HG03520 (cell line): Measurements from ENCODE around the gene TANGO2.

Experiments
- ATAC-seq: cut with Tn5 transposase; IDR thresholded peaks from one replicate; pipeline ENCODE4 v1.9.1; 2021; ENCODE audit warnings: mild to moderate bottlenecking, moderate library complexity; ENCODE audit not compliant: unreplicated experiment

TANGO2 gene, protein sequence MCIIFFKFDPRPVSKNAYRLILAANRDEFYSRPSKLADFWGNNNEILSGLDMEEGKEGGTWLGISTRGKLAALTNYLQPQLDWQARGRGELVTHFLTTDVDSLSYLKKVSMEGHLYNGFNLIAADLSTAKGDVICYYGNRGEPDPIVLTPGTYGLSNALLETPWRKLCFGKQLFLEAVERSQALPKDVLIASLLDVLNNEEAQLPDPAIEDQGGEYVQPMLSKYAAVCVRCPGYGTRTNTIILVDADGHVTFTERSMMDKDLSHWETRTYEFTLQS

GRCh38 chr22:20020533-20021195 is at the start of gene TANGO2:
TSS of gene TANGO2 (plus strand) at chr22:20021110. CDS start at chr22:20036799, 15,689 bp downstream.
- ATAC-seq: peak; percentile 69

DNA sequence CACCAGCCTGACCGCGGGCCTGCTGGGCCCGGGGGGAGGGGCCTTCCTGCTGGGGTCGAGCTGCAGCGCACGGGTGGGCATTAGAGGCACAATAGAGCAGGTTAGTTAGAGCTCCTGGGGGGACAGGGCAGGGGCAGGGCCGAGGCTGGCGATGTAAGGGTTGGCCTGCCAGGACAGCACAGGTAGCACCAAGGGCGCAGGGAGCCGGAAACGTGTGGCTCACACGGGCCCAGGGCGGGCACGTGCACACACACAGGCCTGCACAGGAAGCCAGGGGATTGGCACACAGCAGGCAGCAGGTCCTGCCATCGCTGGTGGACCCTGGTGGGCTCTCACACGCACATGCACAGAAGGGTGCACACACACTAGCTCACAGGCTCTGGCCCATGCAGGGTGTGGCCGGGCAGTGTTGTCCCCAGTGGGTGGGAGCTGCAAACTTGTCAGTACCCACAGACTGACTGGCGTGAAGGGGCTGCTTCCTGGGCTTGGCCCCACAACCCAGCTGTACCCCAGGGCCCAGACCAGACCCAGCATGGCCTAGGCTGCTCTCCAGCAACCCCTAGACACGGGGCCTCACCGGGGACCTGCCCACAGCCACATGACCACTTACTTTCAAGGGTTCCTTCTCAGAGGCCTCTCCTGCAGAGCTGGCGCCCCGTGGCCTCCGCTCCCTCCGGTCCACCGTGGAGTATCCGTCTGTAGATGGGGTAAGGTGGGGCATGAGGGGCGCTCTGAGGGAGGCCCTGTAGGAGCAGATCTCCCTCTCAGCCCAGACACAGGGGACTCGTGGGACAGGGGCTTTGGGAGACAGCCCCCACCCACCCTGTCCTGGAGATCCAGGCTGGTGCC is 49.4 kb upstream of the TANGO2 start:
- ATAC-seq: no peak

- ATAC-seq: no peak
Measured at GRCh38 chr22:19972251-19972650, 48.7 kb upstream of the TANGO2 start.

DNA sequence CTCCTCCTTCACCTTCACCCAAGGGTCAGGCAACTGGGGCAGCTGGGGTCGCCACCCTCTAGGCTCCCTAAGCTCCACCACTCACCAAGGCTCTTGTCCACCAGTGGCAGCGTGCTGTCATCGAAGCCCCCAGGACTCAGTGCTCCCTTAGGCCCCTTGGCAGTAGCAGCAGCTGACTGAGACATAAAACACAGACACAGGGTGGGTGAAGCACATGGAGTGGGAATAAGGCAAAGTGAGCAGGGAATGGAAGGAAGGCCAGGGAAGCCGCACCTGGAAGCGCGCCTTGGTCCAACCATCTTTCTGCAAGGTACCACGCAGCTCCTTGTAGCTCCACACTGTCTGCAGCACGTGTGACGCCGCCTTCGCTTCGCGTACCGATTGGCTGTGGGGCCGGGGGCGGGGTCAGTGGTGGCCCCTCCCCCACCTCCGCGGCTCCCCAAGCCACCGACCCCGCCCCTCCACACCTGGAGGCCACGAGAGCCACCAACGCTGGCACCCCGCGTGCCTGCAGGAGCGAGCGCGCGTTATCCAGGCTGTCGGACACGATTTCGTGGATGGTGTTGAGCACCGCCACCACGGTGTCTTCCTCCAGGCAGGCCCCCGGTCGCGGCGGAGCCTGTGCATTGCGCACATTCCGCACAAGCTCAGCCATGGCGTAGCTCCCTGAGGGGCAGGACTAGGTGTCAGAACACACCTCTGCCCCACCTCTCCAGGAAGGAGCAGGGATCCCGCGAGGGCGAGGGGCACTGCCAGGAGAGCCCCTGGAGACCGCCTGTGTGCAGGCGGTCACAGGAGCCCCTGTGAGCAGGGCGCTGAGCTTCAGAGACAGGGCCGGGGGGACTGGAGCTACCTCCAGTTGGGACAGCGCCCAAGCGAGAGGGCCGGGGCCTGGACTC is 48.0 kb upstream of the TANGO2 start:
- no peak for ATAC-seq

GRCh38 chr22:19973551-19974267 is 47.2 kb upstream of the TANGO2 start:
- no peak for ATAC-seq

- no peak for ATAC-seq
Measured at GRCh38 chr22:19974268-19974861, 46.5 kb upstream of the TANGO2 start.

- ATAC-seq: no peak
Measured at GRCh38 chr22:19974935-19975706, 45.8 kb upstream of the TANGO2 start.

DNA sequence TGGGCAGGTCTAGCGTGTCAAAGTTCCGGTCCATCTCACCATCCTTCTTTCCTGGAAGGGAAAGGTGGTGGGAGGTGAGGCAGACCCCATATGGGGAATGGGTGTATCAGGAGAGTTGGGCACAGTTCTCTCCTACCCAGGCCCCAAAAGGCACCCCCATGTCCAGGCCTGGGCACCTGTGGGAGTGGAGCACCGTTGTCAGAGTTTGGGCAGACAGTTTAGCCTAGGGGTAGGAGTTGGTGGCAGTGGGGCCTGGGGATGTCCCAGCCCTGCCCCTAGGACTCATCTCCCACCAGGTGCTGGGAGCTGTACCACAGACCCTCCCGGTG is 45.2 kb upstream of the TANGO2 start:
- ATAC-seq: no peak

- no peak for ATAC-seq
Measured at GRCh38 chr22:19976671-19977070, 44.2 kb upstream of the TANGO2 start.

GRCh38 chr22:19977296-19978243 is 43.3 kb upstream of the TANGO2 start:
- ATAC-seq: no peak

DNA sequence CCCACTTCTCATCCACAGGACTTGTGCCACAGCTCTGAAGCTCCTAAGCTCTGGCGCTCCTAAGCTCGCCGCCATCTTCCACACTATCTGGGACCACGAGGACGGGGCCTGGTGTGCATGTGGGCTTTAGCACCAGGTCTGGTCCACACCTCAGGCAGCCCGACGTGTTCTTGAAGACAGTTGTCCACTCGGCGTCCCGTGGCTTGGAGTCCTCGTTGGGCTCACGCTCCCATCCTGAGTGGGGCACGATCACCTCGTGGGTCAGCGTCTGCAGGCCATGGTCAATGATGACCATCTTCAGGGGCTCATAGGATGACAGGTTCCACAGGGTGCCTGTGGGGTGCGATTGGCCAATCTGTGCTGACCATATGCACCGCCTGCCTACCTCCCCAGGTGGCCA is 42.2 kb upstream of the TANGO2 start:
- no peak for ATAC-seq

DNA sequence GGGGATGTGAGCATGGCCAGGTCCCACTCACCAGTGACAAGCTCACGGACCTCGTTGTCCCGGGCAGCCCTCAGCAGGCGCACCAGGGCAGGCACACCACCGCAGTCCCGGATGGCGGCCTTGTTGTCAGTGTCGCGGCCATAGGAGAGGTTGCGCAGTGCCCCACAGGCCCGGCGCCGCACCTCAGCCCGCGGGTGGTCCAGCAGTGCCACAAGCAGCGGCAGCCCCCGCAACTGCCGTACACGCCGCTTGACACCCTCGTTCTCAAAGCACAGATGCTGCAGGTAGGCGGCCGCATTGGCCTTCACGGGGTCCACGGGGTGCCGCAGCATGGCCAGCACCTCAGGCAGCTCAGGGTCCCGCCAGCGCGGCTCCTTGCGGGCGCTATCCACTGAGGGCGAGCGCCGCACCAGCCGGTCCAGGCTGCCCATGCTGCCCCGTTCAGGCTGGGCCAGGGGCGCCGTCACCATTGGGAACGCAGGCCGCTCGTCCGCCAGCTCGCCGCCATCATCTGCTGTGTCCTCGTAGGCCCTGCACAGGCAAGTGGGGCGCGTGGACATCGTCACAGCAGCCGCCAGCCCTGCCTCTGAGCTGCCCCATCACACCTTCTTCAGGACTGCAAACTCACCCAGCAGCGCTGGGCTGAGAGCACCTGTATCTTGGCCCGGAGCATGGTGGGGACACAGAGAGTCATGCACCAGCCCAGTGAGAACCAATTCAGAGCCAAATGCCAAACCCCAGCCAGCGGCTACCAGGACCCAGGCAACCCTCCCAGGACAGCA is 41.0 kb upstream of the TANGO2 start:
- no peak for ATAC-seq

DNA sequence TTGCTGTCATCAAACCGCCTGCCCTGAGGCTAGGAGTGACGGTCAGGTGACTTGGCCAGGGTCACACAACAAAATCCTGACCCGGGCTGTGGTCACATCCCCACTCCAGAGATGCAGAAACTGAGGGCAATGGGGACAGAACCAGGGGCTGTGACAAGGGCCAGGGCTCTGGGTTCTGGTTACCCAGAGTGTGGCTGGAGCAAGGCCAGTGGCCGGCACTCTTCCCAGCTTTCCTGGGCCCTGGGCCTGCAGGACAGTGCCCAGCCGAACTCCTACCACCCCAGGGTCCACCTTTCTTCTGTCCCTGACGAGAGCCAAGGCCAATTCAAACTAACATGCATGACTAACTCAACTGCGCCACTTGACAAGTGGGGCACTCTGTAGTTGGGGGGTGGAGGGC is 40.1 kb upstream of the TANGO2 start:
- no peak for ATAC-seq

GRCh38 chr22:19981171-19981960 is 39.5 kb upstream of the TANGO2 start:
- ATAC-seq: no peak

DNA sequence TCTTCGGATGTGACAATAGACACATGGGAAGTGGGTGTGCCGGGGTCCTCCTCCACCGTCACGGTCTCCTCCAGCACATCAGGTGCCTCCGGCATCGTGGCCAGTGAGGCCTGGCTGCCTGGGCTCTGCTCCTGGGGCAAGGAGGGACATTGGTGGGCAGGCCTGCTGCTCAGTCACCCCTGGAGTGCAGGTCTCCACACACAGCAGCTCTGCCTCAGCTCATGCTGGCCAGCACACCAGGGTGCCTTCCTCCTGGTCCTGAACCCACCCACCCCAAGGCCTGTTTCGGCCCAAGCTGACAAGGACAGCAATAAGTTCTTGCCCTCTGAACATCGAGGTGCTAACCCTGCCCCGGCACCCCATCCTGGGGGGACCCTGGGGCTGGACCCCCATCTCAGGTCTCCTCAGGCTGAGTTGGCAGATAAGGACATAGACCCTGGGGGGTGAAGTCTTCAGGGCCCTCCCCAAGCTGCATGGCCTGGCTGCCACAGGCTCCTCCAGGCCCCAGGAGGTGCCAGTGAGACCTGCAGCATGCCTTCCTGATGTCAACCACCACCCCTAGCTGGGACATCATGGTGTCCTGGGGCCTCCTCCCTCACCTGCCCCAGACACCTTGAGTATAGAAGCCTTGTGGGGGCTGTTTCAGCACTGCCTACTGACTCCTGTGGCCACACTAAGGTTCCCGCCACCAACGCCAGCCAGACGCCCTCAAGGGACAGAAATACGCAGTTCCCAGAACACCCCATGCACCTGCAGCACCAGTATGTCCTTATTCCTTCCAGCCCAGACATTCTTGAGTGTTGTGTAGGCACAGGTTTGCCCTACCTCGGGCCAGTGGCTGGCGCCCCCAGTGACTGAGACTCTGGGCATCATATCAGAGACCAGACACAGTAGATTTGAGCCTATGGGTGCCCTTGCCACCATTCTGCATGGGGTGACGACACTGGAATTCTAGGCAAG is 38.7 kb upstream of the TANGO2 start:
- no peak for ATAC-seq
